ENCODE measurements around the gene RLIM. TPM values are rescaled to one million over a fixed set of nuclear protein-coding genes. Genes with fewer than 3 reads are reported as not detected.

Gene RLIM
- total RNA-seq, 1 donor from 2014 or later, result 40.3 TPM

- H3K9me3 Mint-ChIP-seq, result no peaks in the 10 kb centered on the region
- peaks cover 9% of the 10 kb centered on the region for H3K4me1 Mint-ChIP-seq (ENCODE audit: unreplicated experiment)
- no peak for DNase-seq (ENCODE audit: extremely low spot score, unreplicated experiment)
- TF ChIP-seq CTCF (conservative IDR thresholded peaks at IDR 0.05), result peak; percentile 59
- peaks cover 3% of the 10 kb centered on the region for H3K36me3 Mint-ChIP-seq
- H3K27me3 Mint-ChIP-seq, result peaks cover 5% of the 10 kb centered on the region
- H3K4me3 Mint-ChIP-seq, result peak overlapping the region; percentile 88
- peak overlapping the region; percentile 74 for H3K27ac Mint-ChIP-seq
Measured at GRCh38 chrX:74535408-74536151, 78.8 kb downstream of the RLIM start.

Other genes starting within 250 kb of the RLIM start
- 10.0 and 17.0 TPM in 2 replicates for gene SLC16A2, start 193.1 kb downstream of the RLIM start, total RNA-seq (ENCODE audit: low replicate concordance)